IMR-90 (cell line): ENCODE data around the gene HVCN1. TPM values are rescaled to one million over a fixed set of nuclear protein-coding genes. Genes with fewer than 3 reads are reported as not detected.

Source experiments
- ATAC-seq: fragments of 200-7000 bp; cut with Tn5 transposase; 2 replicates; pipeline ENCODE4 v1.9.1; 2020; ENCODE audit warnings: low read depth, mild to moderate bottlenecking, moderate library complexity
- BruUV-seq: library from RNA; stranded (reverse); fragments of 400-500 nt; replicated peaks from 2 replicates; lab custom pipeline; 2021; lab: Mats Ljungman, UMichigan
- CTCF ChIA-PET: fragments of 300-600 bp; formaldehyde crosslinking; extraction: SDS; loops from one replicate; lab custom pipeline; 2021; ENCODE audit warnings: antibody characterized with exemption; lab: Yijun Ruan, JAX
- POLR2A ChIA-PET: fragments of 300-600 bp; sonication (Branson Sonifier 250); formaldehyde crosslinking; loops from one replicate; lab custom pipeline; 2022; ENCODE audit warnings: antibody characterized with exemption; ENCODE audit not compliant: unreplicated experiment; lab: Charles Lee
- DNase-seq: peaks from one replicate; pipeline ENCODE4 v3.0.0; 2013
- H2AFZ ChIP-seq: replicated peaks from 2 replicates; pipeline ENCODE3; 2013; ENCODE audit warnings: low read length, mild to moderate bottlenecking; ENCODE audit not compliant: poor library complexity
- H2AK5ac ChIP-seq: 2 replicates; pipeline ENCODE4 v1.6.1; 2013; ENCODE audit warnings: low read depth, low read length, inconsistent platforms
- H2AK9ac ChIP-seq: replicated peaks from 2 replicates; pipeline ENCODE3; 2013; ENCODE audit warnings: mild to moderate bottlenecking, low read depth, low read length, moderate library complexity; ENCODE audit not compliant: poor library complexity
- H2BK120ac ChIP-seq: 2 replicates; pipeline ENCODE4 v1.6.1; 2013; ENCODE audit warnings: low read depth, low read length, inconsistent platforms
- H2BK15ac ChIP-seq: 3 replicates; pipeline ENCODE4 v1.6.1; 2013; ENCODE audit warnings: low read depth, low read length, inconsistent platforms
- H2BK20ac ChIP-seq: 2 replicates; pipeline ENCODE4 v1.6.1; 2013; ENCODE audit warnings: low read depth, mild to moderate bottlenecking, inconsistent platforms, low read length, moderate library complexity
- H2BK5ac ChIP-seq: 2 replicates; pipeline ENCODE4 v1.6.1; 2013; ENCODE audit warnings: mild to moderate bottlenecking, low read depth, low read length, inconsistent platforms; ENCODE audit not compliant: poor library complexity, severe bottlenecking
- H3K14ac ChIP-seq: replicated peaks from 2 replicates; pipeline ENCODE4 v1.6.1; 2013; ENCODE audit warnings: low read depth, low read length, inconsistent platforms
- H3K18ac ChIP-seq: 2 replicates; pipeline ENCODE4 v1.6.1; 2013; ENCODE audit warnings: low read depth, low read length, control low read depth
- H3K23ac ChIP-seq: 2 replicates; pipeline ENCODE4 v1.6.1; 2013; ENCODE audit warnings: low read depth, low read length, inconsistent platforms
- H3K27ac ChIP-seq: 2 replicates; pipeline ENCODE4 v1.5.1; 2013; ENCODE audit warnings: mild to moderate bottlenecking, control low read depth, low read length; ENCODE audit not compliant: insufficient read depth
- H3K27me3 ChIP-seq: 2 replicates; pipeline ENCODE4 v1.6.1; 2013; ENCODE audit warnings: low read length; ENCODE audit not compliant: control insufficient read depth, insufficient read depth
- H3K36me3 ChIP-seq: 2 replicates; pipeline ENCODE4 v1.6.1; 2013; ENCODE audit warnings: low read length, mixed read lengths; ENCODE audit not compliant: control insufficient read depth, insufficient read depth
- H3K4ac ChIP-seq: 2 replicates; pipeline ENCODE4 v1.6.1; 2013; ENCODE audit warnings: low read depth, low read length, inconsistent platforms
- H3K4me1 ChIP-seq: 2 replicates; pipeline ENCODE4 v1.6.1; 2013; ENCODE audit warnings: low read length, mixed read lengths; ENCODE audit not compliant: control insufficient read depth, insufficient read depth
- H3K4me2 ChIP-seq: 2 replicates; pipeline ENCODE4 v1.6.1; 2013; ENCODE audit warnings: low read depth, mild to moderate bottlenecking, control low read depth, low read length, moderate library complexity
- H3K4me3 ChIP-seq: 2 replicates; pipeline ENCODE4 v1.5.1; 2013; ENCODE audit warnings: low read depth, mild to moderate bottlenecking, control low read depth, low read length, moderate library complexity; ENCODE audit not compliant: insufficient read depth
- H3K56ac ChIP-seq: 2 replicates; pipeline ENCODE4 v1.6.1; 2013; ENCODE audit warnings: low read length, inconsistent platforms; ENCODE audit not compliant: insufficient read depth; ENCODE audit errors: extremely low read depth
- H3K79me1 ChIP-seq, 2 experiments: 2 replicates each; pipeline ENCODE4 v1.6.1; 2013; ENCODE audit warnings: low read length in 2 of 2, inconsistent platforms in 1 of 2, low read depth in 1 of 2
- H3K9ac ChIP-seq: 2 replicates; pipeline ENCODE4 v1.6.1; 2013; ENCODE audit warnings: low read depth, low read length, control low read depth
- H3K9me1 ChIP-seq: 2 replicates; pipeline ENCODE4 v1.6.1; 2013; ENCODE audit warnings: low read length, inconsistent platforms; ENCODE audit not compliant: insufficient read depth
- H3K9me3 ChIP-seq: 2 replicates; pipeline ENCODE4 v1.6.1; 2013; ENCODE audit warnings: low read length; ENCODE audit not compliant: control insufficient read depth, insufficient read depth
- H4K20me1 ChIP-seq: 2 replicates; pipeline ENCODE4 v1.6.1; 2013; ENCODE audit warnings: low read length, inconsistent platforms; ENCODE audit not compliant: insufficient read depth
- H4K5ac ChIP-seq: 2 replicates; pipeline ENCODE4 v1.6.1; 2013; ENCODE audit warnings: mild to moderate bottlenecking, low read depth, low read length, control low read depth
- H4K8ac ChIP-seq, 2 experiments: 2 replicates each; pipeline ENCODE4 v1.6.1; 2013; ENCODE audit warnings: low read depth in 2 of 2, low read length in 2 of 2, control low read depth in 1 of 2, inconsistent platforms in 1 of 2
- H4K91ac ChIP-seq: 2 replicates; pipeline ENCODE4 v1.6.1; 2013; ENCODE audit warnings: low read depth, low read length, inconsistent platforms; ENCODE audit not compliant: insufficient read depth
- BHLHE40 ChIP-seq: fragments of 150-350 bp; IDR thresholded peaks from 2 replicates; pipeline ENCODE4 v1.6.1; 2016; ENCODE audit warnings: mild to moderate bottlenecking, low read depth, low read length
- CEBPB ChIP-seq: IDR thresholded peaks from 2 replicates; pipeline ENCODE4 v1.6.1; 2012; ENCODE audit warnings: low read depth, low read length, improper control_type of control experiment
- CHD1 ChIP-seq: IDR thresholded peaks from 2 replicates; pipeline ENCODE4 v1.6.1; 2012; ENCODE audit warnings: low read depth, low read length, improper control_type of control experiment
- CTCF ChIP-seq: conservative IDR thresholded peaks from 2 replicates; pipeline ENCODE4 v1.5.1; 2012; ENCODE audit warnings: mild to moderate bottlenecking, low read depth, low read length, improper control_type of control experiment
- ELK1 ChIP-seq: fragments of 150-350 bp; IDR thresholded peaks from 2 replicates; pipeline ENCODE4 v1.6.1; 2016; ENCODE audit warnings: low read depth, mild to moderate bottlenecking, low read length, moderate library complexity, borderline replicate concordance
- FOS ChIP-seq: fragments of 150-350 bp; IDR thresholded peaks from 2 replicates; pipeline ENCODE4 v1.6.1; 2016; ENCODE audit warnings: low read depth, low read length
- MAFK ChIP-seq: IDR thresholded peaks from 2 replicates; pipeline ENCODE4 v1.6.1; 2012; ENCODE audit warnings: low read depth, low read length, improper control_type of control experiment
- MXI1 ChIP-seq: IDR thresholded peaks from 2 replicates; pipeline ENCODE4 v1.6.1; 2012; ENCODE audit warnings: low read depth, mild to moderate bottlenecking, low read length, moderate library complexity, borderline replicate concordance
- NFE2L2 ChIP-seq: fragments of 150-350 bp; IDR thresholded peaks from 2 replicates; pipeline ENCODE4 v1.6.1; 2016; ENCODE audit warnings: low read depth, mild to moderate bottlenecking, low read length
- POLR2A ChIP-seq: IDR thresholded peaks from 2 replicates; pipeline ENCODE4 v1.6.1; 2012; ENCODE audit warnings: mild to moderate bottlenecking, low read depth, low read length
- SMC3 ChIP-seq: fragments of 150-350 bp; IDR thresholded peaks from 2 replicates; pipeline ENCODE4 v1.6.1; 2016; ENCODE audit warnings: low read depth, mild to moderate bottlenecking, antibody characterized with exemption, low read length, moderate library complexity
- WGBS, 2 experiments: methylation state at CpG; one replicate each; pipeline versions ENCODE4 v1.1.5 to v1.1.7; 2013; ENCODE audit warnings: missing lambda C conversion rate in 2 of 2; ENCODE audit not compliant: insufficient read length in 1 of 2; ENCODE audit errors: extremely low coverage in 2 of 2; 5-methylcytosine and 5-hydroxymethylcytosine counted together
- dilution Hi-C: fragments of 300-500 bp; cut with HindIII; formaldehyde crosslinking; loops from one replicate; pipeline ENCODE4 v1.14.3; 2018; ENCODE audit warnings: low sequenced_read_pairs; ENCODE audit not compliant: unreplicated experiment
- in situ Hi-C: fragments of 300-500 bp; cut with MboI; formaldehyde crosslinking; loops from 3 replicates; pipeline ENCODE4 v1.14.3; 2019; ENCODE audit warnings: low sequenced_read_pairs, inconsistent platforms, mixed read lengths
- intact Hi-C: fragments of 100-400 bp; cut with micrococcal nuclease; formaldehyde crosslinking; loops from 2 replicates; pipeline ENCODE4 v1.10.0; 2022
- polyA plus RNA-seq, 3 experiments: library from polyadenylated mRNA; depleted of rRNA; stranded (reverse); fragments of >200 nt; gene quantifications; 2 replicates each; pipeline ENCODE4 v1.2.3, GENCODE V29; 2012; ENCODE audit warnings: low replicate concordance in 1 of 3
- total RNA-seq: library from RNA; depleted of rRNA; stranded (reverse); fragments of >200 nt; gene quantifications from 2 replicates; pipeline ENCODE4 v1.2.3, GENCODE V29; 2012
- TF ChIP-seq, protein P1 (sequence below): fragments of 150-350 bp; IDR thresholded peaks from 2 replicates; pipeline ENCODE4 v1.6.1; 2017; ENCODE audit warnings: mild to moderate bottlenecking, antibody characterized with exemption, low read length, low read depth

Gene HVCN1
- total and polyA plus RNA-seq, 2 of the 4 experiments (the other 2 are of a cell fraction) = 1.9 to 2.0 TPM

DNA sequence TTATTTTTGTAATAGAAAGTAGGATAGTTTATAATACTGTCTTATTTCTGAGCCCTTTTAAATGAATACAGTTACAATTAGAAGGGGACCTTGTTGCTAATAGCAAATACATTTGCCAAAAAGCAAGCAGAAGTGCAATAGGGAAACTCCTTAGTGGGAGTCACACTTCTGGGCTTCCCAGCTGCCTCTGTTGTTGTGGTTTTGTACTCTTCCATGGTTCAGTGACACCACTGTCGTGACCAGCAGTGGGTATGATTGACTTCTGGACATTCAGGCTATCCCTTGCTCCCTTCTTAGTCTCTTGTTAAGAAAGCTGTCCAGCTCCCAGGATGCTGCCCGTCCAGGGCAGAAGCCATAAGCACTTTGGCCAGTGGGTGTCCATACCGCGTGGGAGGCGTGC lies 52.4 kb downstream of the HVCN1 start:
- Histone ChIP-seq H4K91ac (no peak overlapping the region), H3K23ac (no peak overlapping the region), H2AK9ac (no peak overlapping the region), H4K5ac (no peak overlapping the region), H3K18ac (no peak overlapping the region), H3K4ac (no peak overlapping the region), H4K20me1 (peaks cover 4% of the 10 kb centered on the region; the same call in 1 of the 2 replicates), H3K56ac (no peak overlapping the region), H3K9ac (no peak overlapping the region), H3K27me3 (no peaks in the 10 kb centered on the region), H2AK5ac (no peak overlapping the region), H4K8ac (no peak overlapping the region), H3K4me1 (peaks cover 18% of the 10 kb centered on the region), H2BK15ac (no peak overlapping the region; the same call in 2 of the 3 replicates), H2BK5ac (no peak overlapping the region), H3K4me3 (no peak overlapping the region), H3K36me3 (peaks cover 2% of the 10 kb centered on the region; the same call in 1 of the 2 replicates), H3K9me1 (peaks cover 22% of the 10 kb centered on the region), H3K9me3 (no peaks in the 10 kb centered on the region), H3K14ac (no peak overlapping the region), H3K27ac (no peak overlapping the region), H3K79me1 (peaks cover 0 to 12% of the 10 kb centered on the region in 2 experiments; a peak in 1 of 4 replicates), H2AFZ (no peak overlapping the region), H2BK20ac (no peak overlapping the region; the same call in 1 of the 2 replicates), H2BK120ac (no peak overlapping the region), H3K4me2 (no peak overlapping the region)
- dilution Hi-C loops (no loop called here), in situ Hi-C loops (no loop called here), intact Hi-C loops (no loop called here)
- no TSS peak for BruUV-seq
- ChIA-PET POLR2A (no interaction called here), CTCF (no interaction called here)
- no peak for DNase-seq
- 100% methylated on average over 1 of the region's 5 CpGs; no CpG with 5 or more reads in 1 of the 2 experiments for WGBS, 2 experiments
- TF ChIP-seq MXI1 = no peak
- no peak for TF ChIP-seq CEBPB
- TF ChIP-seq NFE2L2 = no peak
- no peak for TF ChIP-seq SMC3
- no peak for TF ChIP-seq MAFK
- no peak for TF ChIP-seq FOS
- no peak for TF ChIP-seq CHD1
- no peak for TF ChIP-seq ELK1
- no peak for TF ChIP-seq POLR2A
- TF ChIP-seq, protein P1, sequence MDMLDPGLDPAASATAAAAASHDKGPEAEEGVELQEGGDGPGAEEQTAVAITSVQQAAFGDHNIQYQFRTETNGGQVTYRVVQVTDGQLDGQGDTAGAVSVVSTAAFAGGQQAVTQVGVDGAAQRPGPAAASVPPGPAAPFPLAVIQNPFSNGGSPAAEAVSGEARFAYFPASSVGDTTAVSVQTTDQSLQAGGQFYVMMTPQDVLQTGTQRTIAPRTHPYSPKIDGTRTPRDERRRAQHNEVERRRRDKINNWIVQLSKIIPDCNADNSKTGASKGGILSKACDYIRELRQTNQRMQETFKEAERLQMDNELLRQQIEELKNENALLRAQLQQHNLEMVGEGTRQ = no peak
- TF ChIP-seq BHLHE40 = no peak
- TF ChIP-seq CTCF = no peak
- ATAC-seq = no peak
